RPMI8226 (cell line): ENCODE results near the gene C1orf87.
"Not testable (repeated sequence)": the region's sequence is repeated elsewhere in the genome, so short reads cannot be mapped to it uniquely, and the experiment has no call there.

ENCODE experiments used
- DNase-seq: peaks from one replicate; pipeline ENCODE4 v3.0.0-alpha.2; 2015

Gene C1orf87

GRCh38 chr1:59990470-59990869 lies 83.1 kb downstream of the C1orf87 start:
- no peak for DNase-seq

DNA sequence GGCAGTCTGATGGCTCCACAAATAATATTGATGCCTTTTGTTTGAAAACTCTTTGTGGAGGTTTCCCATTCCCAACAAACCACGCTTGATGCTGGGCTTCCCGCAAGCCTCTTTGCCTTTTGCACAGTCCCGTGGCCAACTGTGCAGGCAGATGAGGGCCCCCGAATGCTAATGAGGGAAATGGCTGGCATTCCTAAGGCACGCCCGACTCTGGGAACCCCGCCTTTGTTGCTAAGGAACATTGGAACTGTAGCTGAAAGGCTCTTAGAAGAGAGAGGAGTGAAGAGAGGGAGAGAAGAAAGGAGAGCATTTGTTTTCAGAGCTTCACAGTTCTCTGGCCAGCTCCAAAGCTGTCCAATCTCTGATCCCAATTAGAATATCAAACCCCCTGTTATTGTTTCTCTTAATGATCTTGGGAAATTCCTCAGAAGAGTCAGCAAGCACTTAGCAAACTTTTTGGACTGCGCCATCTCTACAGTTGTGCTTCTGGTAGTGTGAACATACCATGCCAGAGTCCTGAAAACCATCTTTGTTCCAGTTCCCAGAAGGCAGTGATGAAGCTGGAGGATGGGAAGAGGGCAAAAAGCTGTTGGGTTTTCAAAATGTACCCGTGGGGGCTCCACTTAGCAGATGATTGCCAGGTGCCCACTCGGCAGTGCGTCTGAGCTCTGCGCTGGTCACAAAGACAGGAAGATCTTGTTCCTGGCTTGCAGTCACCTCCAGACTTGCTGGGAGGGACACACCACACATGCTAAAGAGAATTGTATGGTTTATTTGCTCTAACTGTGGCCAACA lies 86.9 kb downstream of the C1orf87 start:
- DNase-seq, result no peak

- DNase-seq, result no peak
Observed at GRCh38 chr1:59985911-59986515, 87.6 kb downstream of the C1orf87 start.

GRCh38 chr1:59979666-59980065 lies 93.9 kb downstream of the C1orf87 start:
- no peak for DNase-seq

GRCh38 chr1:59978511-59978910 lies 95.1 kb downstream of the C1orf87 start:
- no peak for DNase-seq

- no peak for DNase-seq
Observed at GRCh38 chr1:59978026-59978425, 95.5 kb downstream of the C1orf87 start.

DNA sequence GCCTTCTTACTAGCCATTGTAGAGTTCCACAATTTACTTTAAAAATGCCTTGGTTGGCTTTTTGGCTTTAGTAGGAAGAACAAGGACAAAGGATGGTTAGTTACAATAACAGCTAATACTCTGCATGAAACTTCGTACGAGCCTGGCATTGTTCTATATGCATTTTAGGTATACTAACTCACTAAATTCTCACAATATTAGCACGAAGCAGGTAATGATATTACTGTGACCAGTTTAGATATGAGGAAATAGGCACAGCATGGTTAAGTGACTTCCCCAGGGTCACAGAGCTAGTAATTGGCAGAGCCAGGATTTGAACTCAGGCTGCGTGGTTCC lies 96.5 kb downstream of the C1orf87 start:
- DNase-seq, result no peak

GRCh38 chr1:59976194-59977074 lies 97.1 kb downstream of the C1orf87 start:
- DNase-seq, result peak; percentile 58

GRCh38 chr1:59973719-59974118 lies 99.9 kb downstream of the C1orf87 start:
- no peak for DNase-seq

DNA sequence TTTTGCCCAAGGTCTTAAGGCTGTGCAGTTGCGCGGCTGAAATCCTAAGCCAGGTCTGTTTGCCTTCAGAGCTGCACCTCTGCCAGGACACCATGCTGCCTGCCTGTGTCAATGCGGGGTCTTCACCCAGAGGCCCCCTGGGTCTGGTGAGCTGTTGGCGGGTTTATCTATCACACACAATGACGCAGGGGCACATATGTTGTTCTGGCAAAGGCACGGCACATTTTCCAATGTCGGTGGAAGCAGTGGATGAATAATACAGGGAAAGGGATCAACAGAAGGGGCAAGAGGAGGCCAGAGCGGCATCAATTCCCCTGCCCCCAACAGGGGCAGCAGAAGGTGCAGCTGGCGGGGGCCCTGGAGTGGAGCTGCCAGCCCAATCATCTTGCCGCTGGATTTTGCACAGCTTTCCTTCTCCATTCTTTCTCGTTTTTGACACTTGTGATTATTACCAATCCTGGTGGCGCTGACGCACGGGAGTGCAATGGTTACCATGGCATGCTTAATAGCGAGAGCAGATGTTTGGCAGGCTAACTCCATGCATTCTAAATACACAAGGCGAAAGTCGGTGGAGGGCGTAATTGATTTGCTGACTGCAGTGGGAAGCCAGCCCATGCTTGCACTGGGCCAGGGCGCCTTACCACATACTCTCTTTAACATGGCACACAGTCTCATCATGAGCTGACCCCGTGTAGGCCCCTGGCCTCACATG lies 101.2 kb downstream of the C1orf87 start:
- DNase-seq, result no peak

GRCh38 chr1:59971464-59971911 lies 102.1 kb downstream of the C1orf87 start:
- peak; percentile 66 for DNase-seq

DNA sequence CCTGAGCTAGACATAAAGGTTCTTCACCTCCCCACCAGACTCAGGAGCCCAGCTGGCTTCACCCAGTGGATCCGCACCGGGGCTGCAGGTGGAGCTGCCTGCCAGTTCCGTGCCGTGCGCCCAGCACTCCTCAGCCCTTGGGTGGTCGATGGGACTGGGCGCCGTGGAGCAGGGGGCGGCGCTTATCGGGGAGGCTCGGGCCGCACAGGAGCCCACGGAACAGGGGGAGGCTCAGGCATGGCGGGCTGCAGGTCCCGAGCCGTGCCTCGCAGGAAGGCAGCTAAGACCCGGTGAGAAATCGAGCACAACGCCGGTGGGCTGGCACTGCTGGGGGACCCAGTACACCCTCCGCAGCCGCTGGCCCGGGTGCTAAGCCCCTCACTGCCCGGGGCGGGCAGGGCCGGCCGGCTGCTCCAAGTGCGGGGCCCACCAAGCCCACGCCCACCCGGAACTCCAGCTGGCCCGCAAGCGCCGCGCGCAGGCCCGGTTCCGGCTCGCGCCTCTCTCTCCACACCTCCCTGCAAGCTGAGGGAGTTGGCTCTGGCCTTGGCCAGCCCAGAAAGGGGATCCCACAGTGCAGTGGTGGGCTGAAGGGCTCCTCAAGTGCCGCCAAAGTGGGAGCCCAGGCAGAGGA lies 103.9 kb downstream of the C1orf87 start:
- DNase-seq, result not testable (repeated sequence)

- DNase-seq, result not testable (repeated sequence)
Observed at GRCh38 chr1:59968746-59969145, 104.8 kb downstream of the C1orf87 start.

DNA sequence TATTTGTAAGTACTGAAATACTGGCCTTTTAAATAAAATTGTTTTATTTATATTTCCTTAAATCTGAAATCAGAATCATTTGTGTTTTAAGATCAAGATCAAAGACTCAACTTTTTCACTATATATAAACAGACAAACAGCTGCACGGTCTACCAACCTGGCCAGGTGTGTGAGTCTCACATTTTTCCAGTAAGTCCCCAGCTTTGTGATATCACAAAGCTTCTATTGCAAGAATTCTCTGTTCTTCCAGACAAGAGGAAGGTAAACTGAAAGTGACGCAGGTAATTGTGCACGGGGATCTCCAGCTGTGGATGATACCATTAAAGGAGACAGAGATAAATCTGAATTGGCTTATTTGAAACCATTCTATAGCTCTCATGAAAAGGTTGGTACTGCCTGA lies 105.8 kb downstream of the C1orf87 start:
- DNase-seq, result no peak

DNA sequence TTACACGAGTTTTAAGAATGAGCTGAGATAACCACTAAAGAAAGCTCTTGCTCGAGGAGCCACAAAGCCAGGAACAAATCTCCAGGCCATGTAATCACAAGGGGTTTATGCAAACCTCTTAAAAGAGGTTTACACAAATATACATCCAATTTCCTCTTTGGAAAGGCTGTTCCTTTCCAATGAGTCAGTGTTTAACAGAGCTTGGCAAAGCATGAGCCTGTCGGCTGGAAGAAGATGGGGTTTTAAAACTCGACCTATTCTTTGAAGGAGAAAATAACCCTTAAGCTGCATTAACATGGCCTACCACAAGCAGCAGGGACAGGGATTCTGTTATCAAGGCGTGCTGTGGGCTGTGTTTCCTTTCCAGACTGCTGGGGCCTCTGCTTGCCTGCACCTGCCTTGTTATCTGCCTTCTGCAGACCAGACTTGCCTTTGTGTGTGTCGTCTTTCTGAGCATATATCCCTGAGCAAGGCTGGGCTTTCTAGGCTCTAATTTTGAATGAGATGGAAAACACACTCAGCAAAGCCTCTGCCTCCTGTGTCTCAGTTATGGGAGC lies 106.4 kb downstream of the C1orf87 start:
- no peak for DNase-seq

GRCh38 chr1:59952065-59952464 lies 121.5 kb downstream of the C1orf87 start:
- no peak for DNase-seq

GRCh38 chr1:59949648-59950047 lies 123.9 kb downstream of the C1orf87 start:
- no peak for DNase-seq

DNA sequence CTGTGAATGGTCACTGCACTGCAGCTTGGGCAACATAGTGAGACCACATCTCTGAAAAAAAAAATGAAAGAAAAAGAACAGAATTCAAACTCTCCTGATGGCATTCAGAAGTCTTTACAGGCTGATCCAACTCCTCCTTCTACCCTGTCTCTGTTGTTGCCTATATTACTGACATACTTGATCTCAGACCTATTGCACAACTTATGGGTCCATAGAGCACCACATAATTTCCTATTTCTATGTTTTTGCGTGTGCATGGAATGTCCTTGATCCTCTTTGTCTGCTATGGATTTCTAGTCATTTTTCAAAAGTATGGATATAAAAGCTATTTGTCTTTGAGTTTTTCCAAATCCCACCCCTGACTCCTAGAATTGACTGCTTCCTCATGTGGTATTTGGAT lies 124.6 kb downstream of the C1orf87 start:
- no peak for DNase-seq

DNA sequence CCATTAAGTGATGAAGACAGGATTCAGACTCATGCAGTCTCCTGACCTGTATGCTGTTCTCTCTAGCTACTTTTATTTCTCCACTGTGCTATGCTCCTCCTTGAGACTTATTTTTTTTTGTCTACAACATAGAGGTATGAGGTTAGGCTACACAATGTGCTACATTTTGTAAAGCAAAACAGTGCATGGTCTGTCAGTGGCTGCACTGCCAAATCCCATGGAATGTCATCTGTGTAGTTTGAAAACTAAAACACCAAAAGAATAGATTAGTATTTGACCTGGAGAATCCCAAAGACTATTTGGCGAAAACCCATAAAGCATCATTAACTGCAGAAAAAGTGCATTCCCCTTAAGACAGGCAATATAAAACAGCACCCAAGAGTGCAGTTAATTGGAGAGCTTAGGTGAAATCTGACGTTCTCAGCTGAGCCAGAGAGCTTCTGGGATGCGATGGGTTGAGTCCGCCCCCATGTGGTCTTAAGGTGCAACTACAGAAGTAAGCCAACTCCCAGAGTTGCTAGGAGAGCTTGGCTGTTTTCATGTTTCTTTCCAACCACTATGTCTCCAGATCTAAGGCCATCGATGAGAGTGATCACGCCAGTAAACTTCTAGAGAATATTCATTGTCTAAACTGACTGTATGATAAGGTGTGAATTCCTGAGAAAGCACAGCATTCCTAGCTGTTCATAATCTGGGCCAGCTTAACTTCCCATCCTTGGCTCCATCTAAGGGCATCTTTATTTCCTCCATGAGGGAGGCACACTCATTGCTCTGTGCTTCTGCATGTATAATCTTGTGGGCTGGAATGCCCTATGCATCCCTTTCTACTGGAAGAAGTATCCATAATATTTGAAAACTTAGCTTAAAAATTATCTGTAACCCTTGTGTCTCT lies 126.3 kb downstream of the C1orf87 start:
- peak; percentile 76 for DNase-seq

DNA sequence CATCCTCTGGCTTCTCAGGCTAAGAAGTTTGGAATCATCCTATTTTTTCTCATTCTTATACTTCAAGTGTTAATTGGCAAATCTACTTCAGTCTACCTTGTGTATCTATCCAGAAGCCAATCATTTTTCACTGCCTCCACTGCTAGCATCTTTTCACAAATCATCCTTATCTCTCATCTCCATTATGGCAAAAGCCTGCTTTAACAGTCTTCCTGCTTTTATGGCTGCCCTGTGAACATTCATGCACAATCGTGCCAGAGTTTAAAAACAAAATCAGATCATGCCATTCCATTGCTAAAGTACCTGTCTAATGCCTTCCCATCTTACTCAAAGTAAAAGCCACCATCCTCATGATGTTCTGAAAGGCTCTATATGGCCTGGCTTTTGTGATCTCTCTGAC lies 127.8 kb downstream of the C1orf87 start:
- no peak for DNase-seq
